Myometrial cell (primary cell): ENCODE results near the gene KRTAP13-4. TPM values are rescaled to one million over a fixed set of nuclear protein-coding genes. Genes with fewer than 3 reads are reported as not detected.

Experiments
- total RNA-seq: library from RNA; depleted of rRNA; stranded (reverse); fragments of >200 nt; gene quantifications from 2 replicates; pipeline ENCODE4 v1.2.3, GENCODE V29; 2015

KRTAP13-4 gene
- total RNA-seq, result not detected in 2 replicates

GRCh38 chr21:30430170-30430655 lies at the start of gene KRTAP13-4:
TSS of gene KRTAP13-4 (plus strand) at chr21:30430220. CDS start at chr21:30430276, 56 bp downstream.

GRCh38 chr21:30395731-30396130 lies 34.3 kb upstream of the KRTAP13-4 start, which contains the start of gene KRTAP13-1:
TSS of gene KRTAP13-1 (plus strand) at chr21:30396031. CDS start at chr21:30396087, 56 bp downstream.

GRCh38 chr21:30425826-30426225 lies 4.2 kb upstream of the KRTAP13-4 start, which contains the start of gene KRTAP13-3:
TSS of gene KRTAP13-3 (minus strand) at chr21:30425926. CDS start at chr21:30425912, 14 bp downstream.

GRCh38 chr21:30439975-30440374 lies 10.0 kb downstream of the KRTAP13-4 start, which contains the start of gene KRTAP15-1:
TSS of gene KRTAP15-1 (plus strand) at chr21:30440275. CDS start at chr21:30440328, 53 bp downstream.

GRCh38 chr21:30480145-30480544 lies 50.1 kb downstream of the KRTAP13-4 start, which contains the start of gene KRTAP19-1:
TSS of gene KRTAP19-1 (minus strand) at chr21:30480367. CDS start at chr21:30480317, 50 bp downstream.

Other genes starting within 250 kb of the KRTAP13-4 start
- not detected in 2 replicates for gene CLDN8, start 214.1 kb upstream of the KRTAP13-4 start, total RNA-seq
- not detected in 2 replicates for gene KRTAP24-1, start 147.3 kb upstream of the KRTAP13-4 start, total RNA-seq
- gene KRTAP25-1, start 140.7 kb upstream of the KRTAP13-4 start, total RNA-seq, result not detected in 2 replicates
- not detected in 2 replicates for gene KRTAP26-1, start 109.9 kb upstream of the KRTAP13-4 start, total RNA-seq
- not detected in 2 replicates for gene KRTAP27-1, start 92.5 kb upstream of the KRTAP13-4 start, total RNA-seq
- gene KRTAP23-1, start 81.6 kb upstream of the KRTAP13-4 start, total RNA-seq, result not detected in 2 replicates
- gene KRTAP13-2, start 57.9 kb upstream of the KRTAP13-4 start, total RNA-seq, result not detected in 2 replicates
- gene KRTAP13-1, start 34.2 kb upstream of the KRTAP13-4 start, total RNA-seq, result not detected in 2 replicates
- gene KRTAP13-3, start 4.3 kb upstream of the KRTAP13-4 start, total RNA-seq, result not detected in 2 replicates
- not detected in 2 replicates for gene KRTAP15-1, start 10.1 kb downstream of the KRTAP13-4 start, total RNA-seq
- not detected in 2 replicates for gene KRTAP19-1, start 50.1 kb downstream of the KRTAP13-4 start, total RNA-seq
- not detected in 2 replicates for gene KRTAP19-2, start 57.2 kb downstream of the KRTAP13-4 start, total RNA-seq
- gene KRTAP19-3, start 61.8 kb downstream of the KRTAP13-4 start, total RNA-seq, result not detected in 2 replicates
- not detected in 2 replicates for gene KRTAP19-4, start 66.9 kb downstream of the KRTAP13-4 start, total RNA-seq
- not detected in 2 replicates for gene KRTAP19-5, start 71.9 kb downstream of the KRTAP13-4 start, total RNA-seq
- gene KRTAP19-6, start 111.6 kb downstream of the KRTAP13-4 start, total RNA-seq, result not detected in 2 replicates
- not detected in 2 replicates for gene KRTAP19-7, start 131.1 kb downstream of the KRTAP13-4 start, total RNA-seq
- not detected in 2 replicates for gene KRTAP22-2, start 160.2 kb downstream of the KRTAP13-4 start, total RNA-seq
- gene KRTAP6-3, start 162.2 kb downstream of the KRTAP13-4 start, total RNA-seq, result not detected in 2 replicates
- not detected in 2 replicates for gene KRTAP6-2, start 168.7 kb downstream of the KRTAP13-4 start, total RNA-seq
- gene KRTAP22-1, start 170.9 kb downstream of the KRTAP13-4 start, total RNA-seq, result not detected in 2 replicates
- gene KRTAP6-1, start 183.7 kb downstream of the KRTAP13-4 start, total RNA-seq, result not detected in 2 replicates
- not detected in 2 replicates for gene KRTAP20-1, start 186.2 kb downstream of the KRTAP13-4 start, total RNA-seq
- gene KRTAP20-4, start 190.4 kb downstream of the KRTAP13-4 start, total RNA-seq, result not detected in 2 replicates
- gene KRTAP20-2, start 205.0 kb downstream of the KRTAP13-4 start, total RNA-seq, result not detected in 2 replicates
- not detected in 2 replicates for gene KRTAP20-3, start 212.6 kb downstream of the KRTAP13-4 start, total RNA-seq